Midbrain (tissue), 1 donor: ENCODE data around the gene CAMKV.

Experiments
- DNase-seq: peaks from one replicate; lab custom pipeline; 2025; lab: John Stamatoyannopoulos, UW

CAMKV gene

GRCh38 chr3:49895791-49896190 is 26.1 kb upstream of the CAMKV start:
- DNase-seq: no peak

- no peak for DNase-seq
These were observed 19.6 kb upstream of the CAMKV start for GRCh38 chr3:49889296-49889695.

- DNase-seq: no peak
These were observed 17.2 kb upstream of the CAMKV start for GRCh38 chr3:49886922-49887265.

GRCh38 chr3:49883998-49884397 is 14.3 kb upstream of the CAMKV start:
- DNase-seq: no peak

GRCh38 chr3:49882166-49882565 is 12.5 kb upstream of the CAMKV start:
- DNase-seq: no peak

GRCh38 chr3:49880581-49881315 is 11.0 kb upstream of the CAMKV start:
- DNase-seq: no peak

- DNase-seq: no peak
These were observed 10.0 kb upstream of the CAMKV start for GRCh38 chr3:49879721-49880120.

GRCh38 chr3:49878686-49879085 is 9.0 kb upstream of the CAMKV start:
- no peak for DNase-seq

- no peak for DNase-seq
These were observed 8.0 kb upstream of the CAMKV start for GRCh38 chr3:49877716-49878115.

- no peak for DNase-seq
These were observed 6.9 kb upstream of the CAMKV start for GRCh38 chr3:49876567-49876966.

GRCh38 chr3:49873623-49874022 is 3.9 kb upstream of the CAMKV start:
- DNase-seq: no peak

GRCh38 chr3:49872801-49873281 is 3.1 kb upstream of the CAMKV start:
- no peak for DNase-seq

- no peak for DNase-seq
These were observed 1.9 kb upstream of the CAMKV start for GRCh38 chr3:49871531-49872153.

- DNase-seq: no peak
These were observed 742 bp downstream of the CAMKV start for GRCh38 chr3:49868862-49869466.

- no peak for DNase-seq
These were observed 1.8 kb downstream of the CAMKV start for GRCh38 chr3:49867871-49868321.

GRCh38 chr3:49867400-49867799 is 2.3 kb downstream of the CAMKV start:
- DNase-seq: no peak

GRCh38 chr3:49865198-49865784 is 4.4 kb downstream of the CAMKV start:
- no peak for DNase-seq

- DNase-seq: no peak
These were observed 5.2 kb downstream of the CAMKV start for GRCh38 chr3:49864505-49864904.

GRCh38 chr3:49859576-49860305 is 10.0 kb downstream of the CAMKV start:
- DNase-seq: no peak

GRCh38 chr3:49856181-49857005 is 13.3 kb downstream of the CAMKV start, which contains the start of gene TRAIP:
TSS of gene TRAIP (minus strand) at chr3:49856564. CDS start at chr3:49856453, 111 bp downstream.
- peak; percentile 95 for DNase-seq

GRCh38 chr3:49855662-49856061 is 14.0 kb downstream of the CAMKV start:
- DNase-seq: no peak
